Measurements from ENCODE around the gene TMEM250. TPM values are rescaled to one million over a fixed set of nuclear protein-coding genes. Genes with fewer than 3 reads are reported as not detected.
A peak's percentile ranks its signal among the peaks of the same experiment; 100 is the strongest.

The TMEM250 gene
- total and polyA plus RNA-seq, 7 experiments from 2014 or later = 16.4 to 61.8 (median 42.2) TPM

DNA sequence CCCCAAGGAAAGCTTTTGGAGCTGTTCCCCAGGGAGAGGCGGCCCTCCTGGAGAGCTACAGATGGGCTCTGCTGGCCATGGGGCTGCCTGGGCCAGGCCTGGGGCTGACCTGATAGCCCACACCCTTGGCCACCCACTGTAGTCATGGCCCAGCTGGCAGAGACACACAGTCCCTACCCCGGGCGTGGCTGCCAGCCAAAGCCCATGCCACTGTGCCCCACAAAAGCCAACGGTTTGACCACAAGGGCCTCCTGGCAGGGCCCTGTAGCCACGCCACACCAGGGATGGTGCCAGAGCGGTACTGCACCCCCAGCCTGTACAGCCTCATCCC lies 38.8 kb downstream of the TMEM250 start:
- POLR2A ChIA-PET = no interaction called here
- peaks cover 0 to 6% (median 0%) of the 10 kb centered on the region in 5 donors for H3K27me3 Mint-ChIP-seq
- CTCF ChIA-PET = no interaction called here
- intact Hi-C loops (cut with micrococcal nuclease) = loop anchor here in 1 of 2 donors (10.0 kb wide), 1 partner anchor 55 kb away; no protein-coding TSS in a partner anchor
- Histone ChIP-seq H3K4me3 (ENCODE audit: low read length) (no peak overlapping the region), H3K9me3 (ENCODE audit: control insufficient read depth in 2 of 3, low read length in 3 of 3) (no peaks in the 10 kb centered on the region), H3K27me3 (ENCODE audit: control insufficient read depth in 2 of 2, insufficient read depth in 2 of 2, low read length in 2 of 2) (no peaks in the 10 kb centered on the region), H3K36me3 (ENCODE audit: control insufficient read depth in 2 of 3, insufficient read depth in 3 of 3, low read length in 3 of 3) (no peaks in the 10 kb centered on the region), H3K27ac (ENCODE audit: low read depth, low read length) (no peak overlapping the region), H3K4me1 (ENCODE audit: control insufficient read depth in 2 of 2, insufficient read depth in 2 of 2, low read length in 2 of 2) (peaks cover 0 to 4% of the 10 kb centered on the region in 2 donors)
- ATAC-seq (no peak), DNase-seq (no peak)
- H3K4me3 Mint-ChIP-seq = no peak overlapping the region
- no peaks in the 10 kb centered on the region for H3K9me3 Mint-ChIP-seq
- peaks cover 2 to 39% (median 26%) of the 10 kb centered on the region in 7 donors for H3K4me1 Mint-ChIP-seq
- H3K27ac Mint-ChIP-seq = no peak overlapping the region
- H3K36me3 Mint-ChIP-seq = peaks cover 0 to 3% (median 0%) of the 10 kb centered on the region in 5 donors

DNA sequence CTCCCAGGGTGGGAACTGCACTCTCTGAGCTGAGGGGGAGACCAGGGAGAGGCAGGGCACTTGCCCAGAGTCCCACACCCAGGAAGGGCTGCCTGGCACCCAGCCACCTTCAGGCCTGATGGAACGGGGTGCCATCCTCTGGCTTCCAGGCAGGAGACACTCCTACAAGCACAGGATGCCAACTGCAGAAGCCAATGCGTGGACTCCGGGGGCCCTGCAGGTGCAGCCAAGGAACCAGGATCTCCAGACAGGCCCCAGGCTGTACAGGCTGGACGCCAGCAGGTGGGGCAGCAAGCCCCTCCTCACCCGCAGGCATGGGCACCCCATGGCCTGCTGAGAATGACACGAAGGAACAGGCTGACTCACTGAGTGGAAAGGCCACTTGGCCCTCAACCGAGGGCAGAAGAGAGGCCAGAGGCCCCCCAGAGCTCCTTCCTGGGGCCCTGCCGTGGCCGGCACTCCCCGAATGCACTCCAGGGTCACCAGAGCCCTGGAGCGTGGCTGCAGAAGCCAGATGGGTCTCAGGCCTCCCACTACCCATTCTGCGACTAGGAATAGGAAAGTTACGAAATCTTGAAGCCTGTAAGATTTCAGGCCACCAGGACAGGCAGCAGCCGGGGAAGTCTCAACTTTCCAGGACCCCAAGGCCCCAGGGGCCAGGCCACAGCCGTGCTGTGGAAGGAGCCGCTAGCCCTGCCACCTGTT lies 39.3 kb downstream of the TMEM250 start:
- Histone ChIP-seq H3K27ac (ENCODE audit: low read depth, low read length) (no peak overlapping the region), H3K36me3 (ENCODE audit: control insufficient read depth in 2 of 3, insufficient read depth in 3 of 3, low read length in 3 of 3) (no peaks in the 10 kb centered on the region), H3K27me3 (ENCODE audit: control insufficient read depth in 2 of 2, insufficient read depth in 2 of 2, low read length in 2 of 2) (no peaks in the 10 kb centered on the region), H3K4me1 (ENCODE audit: control insufficient read depth in 2 of 2, insufficient read depth in 2 of 2, low read length in 2 of 2) (peaks cover 0 to 4% of the 10 kb centered on the region in 2 donors), H3K4me3 (ENCODE audit: low read length) (no peak overlapping the region), H3K9me3 (ENCODE audit: control insufficient read depth in 2 of 3, low read length in 3 of 3) (no peaks in the 10 kb centered on the region)
- Mint-ChIP-seq H3K36me3 (peaks cover 0 to 3% (median 0%) of the 10 kb centered on the region in 5 donors), H3K9me3 (no peaks in the 10 kb centered on the region), H3K4me3 (no peak overlapping the region), H3K27me3 (peaks cover 0 to 6% (median 0%) of the 10 kb centered on the region in 5 donors), H3K4me1 (peaks cover 2 to 33% (median 21%) of the 10 kb centered on the region in 7 donors), H3K27ac (no peak overlapping the region)
- DNase-seq (no peak), ATAC-seq (peak; percentile 33)
- ChIA-PET POLR2A (no interaction called here), CTCF (no interaction called here)
- intact Hi-C loops (cut with micrococcal nuclease) = loop anchor here in 1 of 2 donors (10.0 kb wide), 1 partner anchor 55 kb away; no protein-coding TSS in a partner anchor

DNA sequence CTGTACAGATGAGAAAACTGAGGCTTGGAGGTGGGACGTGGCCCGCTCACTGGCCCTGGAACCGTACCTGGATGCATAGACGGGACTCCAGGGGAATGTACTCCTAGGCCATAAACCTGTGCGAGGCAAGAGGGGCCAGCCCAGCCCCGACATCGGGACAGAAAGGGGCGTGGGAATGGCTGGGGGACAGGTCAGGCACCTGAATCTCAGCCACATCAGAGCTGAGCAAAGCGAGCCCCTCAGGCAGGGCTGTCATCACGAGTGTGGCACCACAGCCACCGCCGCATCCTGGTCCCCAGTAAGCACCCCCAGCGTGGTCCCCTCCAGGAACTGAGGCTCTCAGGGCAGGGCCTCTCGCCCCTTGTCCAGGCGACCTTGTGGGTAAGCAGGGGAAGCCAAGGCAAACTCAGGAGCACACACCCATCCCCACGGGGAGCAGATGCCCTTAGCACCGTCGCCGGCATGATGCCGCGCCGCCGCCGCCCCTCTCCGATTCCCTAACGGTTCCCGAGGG lies 40.1 kb downstream of the TMEM250 start:
- Mint-ChIP-seq H3K4me1 (peaks cover 2 to 33% (median 20%) of the 10 kb centered on the region in 7 donors), H3K4me3 (no peak overlapping the region), H3K27ac (no peak overlapping the region), H3K9me3 (no peaks in the 10 kb centered on the region), H3K27me3 (peaks cover 0 to 6% (median 0%) of the 10 kb centered on the region in 5 donors), H3K36me3 (peaks cover 0 to 3% (median 0%) of the 10 kb centered on the region in 5 donors)
- ATAC-seq = no peak
- H3K4me1 ChIP-seq (ENCODE audit: control insufficient read depth in 2 of 2, insufficient read depth in 2 of 2, low read length in 2 of 2) = peaks cover 0 to 4% of the 10 kb centered on the region in 2 donors
- intact Hi-C loops (cut with micrococcal nuclease) = loop anchor here in 1 of 2 donors (10.0 kb wide), 1 partner anchor 54 kb away; no protein-coding TSS in a partner anchor
- no peak for DNase-seq
- H3K36me3 ChIP-seq (ENCODE audit: control insufficient read depth in 2 of 3, insufficient read depth in 3 of 3, low read length in 3 of 3) = no peaks in the 10 kb centered on the region
- no peaks in the 10 kb centered on the region for H3K27me3 ChIP-seq (ENCODE audit: control insufficient read depth in 2 of 2, insufficient read depth in 2 of 2, low read length in 2 of 2)
- CTCF ChIA-PET = no interaction called here
- POLR2A ChIA-PET = no interaction called here
- H3K4me3 ChIP-seq (ENCODE audit: low read length) = no peak overlapping the region
- no peak overlapping the region for H3K27ac ChIP-seq (ENCODE audit: low read depth, low read length)
- no peaks in the 10 kb centered on the region for H3K9me3 ChIP-seq (ENCODE audit: control insufficient read depth in 2 of 3, low read length in 3 of 3)

DNA sequence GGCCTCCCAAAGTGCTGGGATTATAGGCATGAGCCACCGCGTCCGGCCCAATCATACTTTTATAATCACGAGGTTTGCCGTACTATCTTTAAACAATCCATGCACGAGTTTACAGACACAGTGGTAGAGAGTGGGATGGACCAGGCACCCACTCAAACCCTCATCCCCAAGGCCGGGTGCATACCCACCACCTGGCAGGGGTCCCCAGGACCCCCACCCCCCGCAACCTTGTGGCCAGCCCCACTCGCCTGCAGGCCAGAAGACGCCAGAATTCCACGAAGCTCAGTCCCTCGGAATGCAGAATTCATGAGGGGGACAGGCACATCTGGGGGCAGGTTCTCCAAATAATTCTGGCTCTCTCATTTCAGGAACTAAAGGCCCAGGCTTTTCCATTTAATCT lies 40.7 kb downstream of the TMEM250 start:
- no peaks in the 10 kb centered on the region for H3K36me3 Mint-ChIP-seq
- no peak for ATAC-seq
- no peaks in the 10 kb centered on the region for H3K36me3 ChIP-seq (ENCODE audit: control insufficient read depth in 2 of 3, insufficient read depth in 3 of 3, low read length in 3 of 3)
- no peaks in the 10 kb centered on the region for H3K27me3 ChIP-seq (ENCODE audit: control insufficient read depth in 2 of 2, insufficient read depth in 2 of 2, low read length in 2 of 2)
- H3K4me1 ChIP-seq (ENCODE audit: control insufficient read depth in 2 of 2, insufficient read depth in 2 of 2, low read length in 2 of 2) = peaks cover 0 to 4% of the 10 kb centered on the region in 2 donors
- H3K4me1 Mint-ChIP-seq = peaks cover 2 to 33% (median 20%) of the 10 kb centered on the region in 7 donors
- peak overlapping the region in 1 of 9 donors; percentile 35 for H3K27ac Mint-ChIP-seq
- H3K4me3 ChIP-seq (ENCODE audit: low read length) = no peak overlapping the region
- H3K4me3 Mint-ChIP-seq = no peak overlapping the region
- intact Hi-C loops (cut with micrococcal nuclease) = loop anchor here in 1 of 2 donors (10.0 kb wide), 1 partner anchor 53 kb away; no protein-coding TSS in a partner anchor
- H3K9me3 ChIP-seq (ENCODE audit: control insufficient read depth in 2 of 3, low read length in 3 of 3) = no peaks in the 10 kb centered on the region
- peaks cover 0 to 6% (median 0%) of the 10 kb centered on the region in 5 donors for H3K27me3 Mint-ChIP-seq
- no peaks in the 10 kb centered on the region for H3K9me3 Mint-ChIP-seq
- CTCF ChIA-PET = no interaction called here
- DNase-seq = no peak
- H3K27ac ChIP-seq (ENCODE audit: low read depth, low read length) = no peak overlapping the region
- POLR2A ChIA-PET = no interaction called here

DNA sequence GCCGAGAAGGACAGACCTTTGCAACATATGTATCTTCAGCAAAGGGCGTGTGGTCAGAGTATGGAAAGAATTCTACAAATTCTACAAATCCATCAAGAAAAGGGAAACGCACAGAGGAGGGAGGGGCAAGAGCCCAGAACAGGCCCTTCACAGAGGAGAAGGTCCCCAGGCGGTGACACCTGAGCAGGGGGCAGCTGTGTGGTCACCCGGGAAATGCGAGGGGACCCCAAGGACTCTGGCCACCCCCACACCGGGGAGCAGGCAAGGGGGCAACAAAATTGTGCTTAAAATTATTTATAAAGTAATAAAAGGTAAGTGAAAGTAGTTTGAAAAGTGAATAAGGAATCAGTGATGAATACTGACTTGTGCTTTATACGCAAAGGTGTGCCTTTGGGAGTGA lies 41.2 kb downstream of the TMEM250 start:
- H3K27me3 ChIP-seq (ENCODE audit: control insufficient read depth in 2 of 2, insufficient read depth in 2 of 2, low read length in 2 of 2) = no peaks in the 10 kb centered on the region
- intact Hi-C loops (cut with micrococcal nuclease) = loop anchor here in 1 of 2 donors (10.0 kb wide), 1 partner anchor 53 kb away; no protein-coding TSS in a partner anchor
- H3K36me3 Mint-ChIP-seq = no peaks in the 10 kb centered on the region
- H3K4me3 Mint-ChIP-seq = no peak overlapping the region
- H3K27me3 Mint-ChIP-seq = peaks cover 0 to 6% (median 0%) of the 10 kb centered on the region in 5 donors
- no peak overlapping the region for H3K27ac ChIP-seq (ENCODE audit: low read depth, low read length)
- H3K4me1 Mint-ChIP-seq = peaks cover 2 to 28% (median 16%) of the 10 kb centered on the region in 7 donors
- ATAC-seq (no peak), DNase-seq (no peak)
- ChIA-PET POLR2A (no interaction called here), CTCF (no interaction called here)
- H3K9me3 Mint-ChIP-seq = no peaks in the 10 kb centered on the region
- H3K4me3 ChIP-seq (ENCODE audit: low read length) = no peak overlapping the region
- H3K4me1 ChIP-seq (ENCODE audit: control insufficient read depth in 2 of 2, insufficient read depth in 2 of 2, low read length in 2 of 2) = peaks cover 0 to 4% of the 10 kb centered on the region in 2 donors
- no peaks in the 10 kb centered on the region for H3K9me3 ChIP-seq (ENCODE audit: control insufficient read depth in 2 of 3, low read length in 3 of 3)
- no peaks in the 10 kb centered on the region for H3K36me3 ChIP-seq (ENCODE audit: control insufficient read depth in 2 of 3, insufficient read depth in 3 of 3, low read length in 3 of 3)
- peak overlapping the region in 4 of 9 donors; percentile 5 to 55 (median 21) for H3K27ac Mint-ChIP-seq

DNA sequence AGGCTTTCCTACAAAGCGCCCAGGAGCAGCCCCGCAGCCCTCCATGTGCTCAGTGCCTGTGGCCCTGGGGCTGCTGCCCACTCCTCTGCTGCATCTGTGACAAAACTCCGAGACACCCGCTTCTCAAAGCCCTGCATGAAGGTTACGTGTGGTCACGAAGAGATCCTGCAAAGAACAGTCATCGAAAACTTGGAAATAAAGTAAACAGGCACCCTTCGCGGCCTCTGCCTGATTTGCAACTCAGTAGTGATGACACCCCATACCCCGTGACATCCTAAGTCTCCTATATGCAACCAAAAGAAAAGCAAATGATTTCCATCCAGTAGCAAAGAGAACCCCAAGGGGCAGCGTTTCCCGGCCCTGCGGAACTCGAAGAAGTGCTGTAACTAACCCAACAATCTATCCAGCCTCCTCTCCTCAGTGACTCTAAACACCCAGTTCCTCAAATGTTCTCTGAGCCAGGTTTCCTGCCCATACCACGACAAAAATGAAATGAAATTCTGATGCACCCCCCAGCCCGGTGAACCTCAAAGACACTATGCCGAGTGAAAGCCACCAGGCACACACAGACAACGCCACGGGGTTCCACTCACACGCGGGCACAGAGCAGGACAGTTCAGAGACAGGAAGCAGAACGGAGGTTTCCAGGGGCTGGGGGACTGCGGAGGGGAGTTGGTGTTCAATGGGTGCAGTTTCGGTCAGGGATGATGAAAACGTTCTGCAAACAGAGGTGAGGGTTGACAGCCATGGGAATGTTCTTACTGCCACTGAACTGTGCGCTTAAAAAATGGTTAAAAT lies 42.6 kb downstream of the TMEM250 start:
- Histone ChIP-seq H3K36me3 (ENCODE audit: control insufficient read depth in 2 of 3, insufficient read depth in 3 of 3, low read length in 3 of 3) (no peaks in the 10 kb centered on the region), H3K9me3 (ENCODE audit: control insufficient read depth in 2 of 3, low read length in 3 of 3) (no peaks in the 10 kb centered on the region), H3K27ac (ENCODE audit: low read depth, low read length) (no peak overlapping the region), H3K4me1 (ENCODE audit: control insufficient read depth in 2 of 2, insufficient read depth in 2 of 2, low read length in 2 of 2) (peaks cover 0 to 4% of the 10 kb centered on the region in 2 donors), H3K27me3 (ENCODE audit: control insufficient read depth in 2 of 2, insufficient read depth in 2 of 2, low read length in 2 of 2) (no peaks in the 10 kb centered on the region), H3K4me3 (ENCODE audit: low read length) (no peak overlapping the region)
- Mint-ChIP-seq H3K36me3 (no peaks in the 10 kb centered on the region), H3K4me3 (peak overlapping the region in 9 of 10 donors; percentile 45 to 79 (median 62)), H3K27ac (peak overlapping the region in 8 of 9 donors; percentile 16 to 83 (median 62)), H3K9me3 (no peaks in the 10 kb centered on the region), H3K27me3 (peaks cover 0 to 6% (median 0%) of the 10 kb centered on the region in 5 donors), H3K4me1 (peaks cover 2 to 28% (median 16%) of the 10 kb centered on the region in 7 donors)
- peak; percentile 81 for ATAC-seq
- intact Hi-C loops (cut with micrococcal nuclease) = loop anchor here in 1 of 2 donors (10.0 kb wide), 1 partner anchor 51 kb away; no protein-coding TSS in a partner anchor
- DNase-seq = peak in 1 of 9 donors; percentile 23
- CTCF ChIA-PET = no interaction called here
- POLR2A ChIA-PET = no interaction called here

Data from naive thymus-derived CD4-positive, alpha-beta T cell (primary cell).